Measurements from ENCODE around the gene PPARD. TPM values are rescaled to one million over a fixed set of nuclear protein-coding genes. Genes with fewer than 3 reads are reported as not detected.
A peak's percentile ranks its signal among the peaks of the same experiment; 100 is the strongest.

The PPARD gene
- total RNA-seq, 2 donors from 2014 or later, result 38.1 to 41.8 TPM

DNA sequence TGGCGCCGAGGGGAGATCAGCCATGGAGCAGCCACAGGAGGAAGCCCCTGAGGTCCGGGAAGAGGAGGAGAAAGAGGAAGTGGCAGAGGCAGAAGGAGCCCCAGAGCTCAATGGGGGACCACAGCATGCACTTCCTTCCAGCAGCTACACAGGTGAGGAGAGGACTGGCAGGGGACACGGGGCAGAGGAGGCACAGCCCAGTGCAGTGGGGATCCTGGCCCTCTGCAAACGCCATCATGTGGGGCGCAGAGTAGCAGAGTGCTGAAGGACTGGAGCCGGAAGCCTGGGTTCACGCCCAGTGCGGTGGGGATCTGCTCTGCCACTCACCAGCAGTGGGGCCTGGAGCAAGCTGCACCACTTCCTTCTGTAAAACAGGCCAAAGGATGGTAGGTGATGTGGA lies 68.7 kb downstream of the PPARD start:
- Histone ChIP-seq H3K27me3 (no peaks in the 10 kb centered on the region), H3K9ac (ENCODE audit: low read depth in 2 of 2, low read length in 2 of 2) (no peak overlapping the region), H3K9me3 (no peaks in the 10 kb centered on the region), H3K27ac (no peak overlapping the region), H3K4me3 (no peak overlapping the region), H3K36me3 (no peaks in the 10 kb centered on the region), H3K4me1 (peaks cover 3% of the 10 kb centered on the region)
- intact Hi-C loops (cut with DNase I), result no loop called here
- TF ChIP-seq, protein P1, sequence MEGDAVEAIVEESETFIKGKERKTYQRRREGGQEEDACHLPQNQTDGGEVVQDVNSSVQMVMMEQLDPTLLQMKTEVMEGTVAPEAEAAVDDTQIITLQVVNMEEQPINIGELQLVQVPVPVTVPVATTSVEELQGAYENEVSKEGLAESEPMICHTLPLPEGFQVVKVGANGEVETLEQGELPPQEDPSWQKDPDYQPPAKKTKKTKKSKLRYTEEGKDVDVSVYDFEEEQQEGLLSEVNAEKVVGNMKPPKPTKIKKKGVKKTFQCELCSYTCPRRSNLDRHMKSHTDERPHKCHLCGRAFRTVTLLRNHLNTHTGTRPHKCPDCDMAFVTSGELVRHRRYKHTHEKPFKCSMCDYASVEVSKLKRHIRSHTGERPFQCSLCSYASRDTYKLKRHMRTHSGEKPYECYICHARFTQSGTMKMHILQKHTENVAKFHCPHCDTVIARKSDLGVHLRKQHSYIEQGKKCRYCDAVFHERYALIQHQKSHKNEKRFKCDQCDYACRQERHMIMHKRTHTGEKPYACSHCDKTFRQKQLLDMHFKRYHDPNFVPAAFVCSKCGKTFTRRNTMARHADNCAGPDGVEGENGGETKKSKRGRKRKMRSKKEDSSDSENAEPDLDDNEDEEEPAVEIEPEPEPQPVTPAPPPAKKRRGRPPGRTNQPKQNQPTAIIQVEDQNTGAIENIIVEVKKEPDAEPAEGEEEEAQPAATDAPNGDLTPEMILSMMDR (IDR thresholded peaks at IDR 0.05), result no peak
- no peak for DNase-seq

DNA sequence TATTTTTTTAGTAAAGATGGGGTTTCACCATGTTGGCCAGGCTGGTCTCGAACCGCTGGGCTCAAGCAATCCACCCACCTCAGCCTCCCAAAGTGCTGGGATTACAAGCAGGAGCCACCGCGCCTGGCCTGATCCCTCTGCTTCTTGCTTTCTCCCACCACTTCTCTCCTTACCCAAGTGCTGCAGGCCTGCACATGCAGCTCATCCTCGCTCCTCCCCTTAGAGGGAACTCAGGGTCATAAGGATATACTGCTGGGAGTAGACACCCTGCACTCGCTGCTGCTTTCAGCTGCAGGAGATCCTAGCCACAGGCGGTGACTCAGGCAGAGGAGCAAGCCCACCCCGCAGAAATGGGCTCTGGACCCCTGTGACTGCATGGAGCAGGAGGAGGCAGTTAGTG lies 69.7 kb downstream of the PPARD start:
- DNase-seq, result no peak
- TF ChIP-seq, protein P1 (IDR thresholded peaks at IDR 0.05), result no peak
- no peaks in the 10 kb centered on the region for H3K36me3 ChIP-seq
- peaks cover 3% of the 10 kb centered on the region for H3K4me1 ChIP-seq
- H3K4me3 ChIP-seq, result no peak overlapping the region
- intact Hi-C loops (cut with DNase I), result no loop called here
- H3K27me3 ChIP-seq, result no peaks in the 10 kb centered on the region
- H3K27ac ChIP-seq, result no peak overlapping the region
- H3K9ac ChIP-seq (ENCODE audit: low read depth in 2 of 2, low read length in 2 of 2), result no peak overlapping the region
- no peaks in the 10 kb centered on the region for H3K9me3 ChIP-seq

DNA sequence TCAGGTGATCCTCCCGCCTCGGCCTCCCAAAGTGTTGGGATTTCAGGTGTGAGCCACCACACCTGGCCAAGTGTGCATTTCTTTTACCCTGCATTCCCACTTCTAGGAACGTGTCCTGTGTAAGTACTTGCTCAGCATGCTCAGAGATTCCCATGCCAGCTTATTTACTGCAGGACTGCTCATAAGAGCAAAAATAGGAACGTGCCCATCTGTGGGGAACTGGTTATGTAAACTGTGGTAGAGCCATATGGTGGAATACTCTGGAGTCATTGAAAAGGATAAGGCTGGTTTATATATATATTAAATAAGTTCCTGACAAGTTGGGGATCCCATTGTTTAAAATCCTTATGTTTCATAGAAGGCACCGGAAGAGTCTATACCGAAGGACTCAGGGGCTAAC lies 71.6 kb downstream of the PPARD start:
- no peak for DNase-seq
- no peaks in the 10 kb centered on the region for H3K9me3 ChIP-seq
- H3K27ac ChIP-seq, result no peak overlapping the region
- no peaks in the 10 kb centered on the region for H3K36me3 ChIP-seq
- H3K9ac ChIP-seq (ENCODE audit: low read depth in 2 of 2, low read length in 2 of 2), result no peak overlapping the region
- H3K27me3 ChIP-seq, result no peaks in the 10 kb centered on the region
- peaks cover 16% of the 10 kb centered on the region for H3K4me1 ChIP-seq
- intact Hi-C loops (cut with DNase I), result no loop called here
- TF ChIP-seq, protein P1 (IDR thresholded peaks at IDR 0.05), result no peak
- no peak overlapping the region for H3K4me3 ChIP-seq

DNA sequence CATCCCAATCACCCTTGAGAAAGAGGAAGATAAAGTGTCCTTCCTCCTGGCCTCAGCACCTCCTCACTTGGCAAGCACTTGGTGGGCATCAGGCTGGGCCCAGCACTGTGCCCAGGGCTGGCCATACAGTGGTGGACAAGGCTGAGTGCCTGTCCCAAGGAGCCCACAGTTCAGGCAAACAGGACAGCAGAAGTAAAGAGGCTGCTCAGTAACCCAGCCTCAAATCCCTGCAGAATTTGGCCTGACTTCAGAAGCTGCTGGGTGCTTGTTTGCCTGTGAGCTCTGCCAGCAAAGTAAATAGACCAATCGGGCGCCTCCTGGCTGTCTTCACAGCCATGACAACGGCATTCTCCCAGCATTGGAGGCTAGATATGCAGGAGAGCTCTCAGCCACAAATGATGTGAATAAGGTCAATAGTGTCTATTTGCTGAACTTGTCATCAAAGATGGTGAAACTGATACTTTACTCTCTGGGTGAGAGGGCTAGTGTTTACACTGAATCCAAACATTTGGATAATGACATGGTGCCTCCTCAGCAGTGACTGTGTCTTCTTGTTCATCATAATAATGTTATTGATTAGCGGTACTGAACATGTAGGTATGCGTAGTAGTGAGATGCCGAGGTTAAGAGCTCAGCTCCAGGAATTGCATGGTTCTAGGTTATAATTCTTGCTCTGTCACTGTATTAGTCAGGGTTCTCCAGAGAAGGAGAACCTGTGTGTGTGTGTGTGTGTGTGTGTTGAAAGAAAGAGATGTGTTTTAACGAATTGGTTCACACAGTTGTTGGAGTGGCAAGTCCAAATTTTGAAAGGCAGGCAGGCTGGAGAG lies 72.9 kb downstream of the PPARD start:
- Histone ChIP-seq H3K36me3 (no peaks in the 10 kb centered on the region), H3K9ac (ENCODE audit: low read depth in 2 of 2, low read length in 2 of 2) (no peak overlapping the region), H3K4me1 (peaks cover 18% of the 10 kb centered on the region), H3K9me3 (no peaks in the 10 kb centered on the region), H3K27ac (no peak overlapping the region), H3K27me3 (no peaks in the 10 kb centered on the region), H3K4me3 (no peak overlapping the region)
- intact Hi-C loops (cut with DNase I), result no loop called here
- DNase-seq, result peak; percentile 74
- TF ChIP-seq, protein P1 (IDR thresholded peaks at IDR 0.05), result peak; percentile 52

DNA sequence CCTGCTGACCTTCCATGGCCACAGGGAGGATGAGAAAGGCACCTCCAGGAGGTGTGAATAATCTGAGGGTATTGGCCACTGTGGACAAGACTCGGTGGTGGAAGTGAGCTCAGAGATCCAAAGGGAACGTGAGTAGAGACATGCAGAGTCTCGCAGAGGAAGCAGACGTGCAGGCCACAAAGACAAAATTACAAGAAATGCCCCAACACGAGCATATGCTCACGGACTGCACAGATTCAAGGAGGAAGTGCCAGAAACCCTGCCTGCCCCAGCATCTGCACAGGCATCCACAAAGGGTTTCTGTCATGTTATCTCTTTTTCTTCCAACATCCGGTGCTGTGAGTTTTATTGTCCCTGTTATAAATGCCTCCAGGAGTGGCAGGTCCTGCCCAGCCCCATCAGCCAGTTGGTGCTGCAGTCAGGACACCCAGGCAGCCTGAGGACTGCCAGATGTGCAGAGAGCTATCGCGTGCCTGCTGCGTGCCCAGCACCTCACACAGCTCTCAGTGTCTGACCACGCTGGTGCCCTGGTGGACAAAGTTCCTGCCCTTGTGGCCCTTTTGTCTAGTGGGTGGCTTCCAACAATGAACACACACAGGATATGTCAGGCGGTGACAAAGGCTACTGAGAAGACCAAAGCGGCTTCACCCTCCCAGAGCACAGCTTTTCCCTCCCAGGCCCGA lies 75.8 kb downstream of the PPARD start:
- Histone ChIP-seq H3K9me3 (no peaks in the 10 kb centered on the region), H3K27ac (no peak overlapping the region), H3K4me3 (no peak overlapping the region), H3K36me3 (no peaks in the 10 kb centered on the region), H3K27me3 (no peaks in the 10 kb centered on the region), H3K4me1 (peaks cover 18% of the 10 kb centered on the region), H3K9ac (ENCODE audit: low read depth in 2 of 2, low read length in 2 of 2) (no peak overlapping the region)
- TF ChIP-seq, protein P1 (IDR thresholded peaks at IDR 0.05), result no peak
- intact Hi-C loops (cut with DNase I), result no loop called here
- DNase-seq, result peak; percentile 74
